GM12878 (cell line): ENCODE results near the gene CAMK2D. TPM values are rescaled to one million over a fixed set of nuclear protein-coding genes. Genes with fewer than 3 reads are reported as not detected.
A peak's percentile ranks its signal among the peaks of the same experiment; 100 is the strongest.

ENCODE experiments used
- EED ChIP-seq: sonication (generic); IDR thresholded peaks from 2 replicates; pipeline ENCODE4 v1.6.1; 2016; ENCODE audit warnings: antibody characterized with exemption, low read depth
- EP300 ChIP-seq, 2 experiments: fragments of 150-350 bp in 1 of 2; IDR thresholded peaks; 2 replicates each; pipeline ENCODE4 v1.6.1; 2011 to 2012; ENCODE audit warnings: low read depth in 2 of 2, low read length in 2 of 2, borderline replicate concordance in 1 of 2, improper control_type of control experiment in 1 of 2, inconsistent platforms in 1 of 2; ENCODE audit not compliant: control insufficient read depth in 1 of 2
- MTA2 ChIP-seq: fragments of 450-650 bp; IDR thresholded peaks from 2 replicates; pipeline ENCODE4 v1.6.1; 2016; ENCODE audit warnings: low read depth, mild to moderate bottlenecking, moderate library complexity
- PAX8 ChIP-seq: fragments of 450-650 bp; IDR thresholded peaks from 2 replicates; pipeline ENCODE4 v1.6.1; 2017; ENCODE audit warnings: mild to moderate bottlenecking, moderate library complexity
- POLR2AphosphoS2 ChIP-seq: IDR thresholded peaks from 2 replicates; pipeline ENCODE4 v1.6.1; 2011; ENCODE audit warnings: low read depth, mild to moderate bottlenecking, low read length, improper control_type of control experiment, moderate library complexity
- SUPT20H ChIP-seq: IDR thresholded peaks from 2 replicates; pipeline ENCODE4 v1.6.1; 2011; ENCODE audit warnings: low read depth, mild to moderate bottlenecking, low read length, moderate library complexity, borderline replicate concordance; ENCODE audit not compliant: control insufficient read depth
- TARDBP ChIP-seq: IDR thresholded peaks from 2 replicates; pipeline ENCODE4 v1.6.1; 2016; ENCODE audit warnings: borderline replicate concordance
- ZNF274 ChIP-seq: IDR thresholded peaks from one replicate; pipeline ENCODE4 v1.8.0; 2011; ENCODE audit not compliant: insufficient read length, insufficient read depth
- polyA plus RNA-seq, 11 experiments: library from polyadenylated mRNA; depleted of rRNA in 4 of 11; unstranded in 6 of 11; stranded (reverse) in 5 of 11; fragments of >200 nt; fragmentation: Nextera tagmentation in 4 of 11; fragmentation: Illumina TruSeq in 1 of 11; extraction: Ambion mirVana in 4 of 11; extraction: Trizol in 1 of 11; gene quantifications; 1 replicate in 1 of 11; 2 replicates in 10 of 11; pipeline versions ENCODE4 v1.2.1 to v1.2.3, GENCODE V29; 2011 to 2016; ENCODE audit warnings: inconsistent platforms in 2 of 11, missing spikeins in 2 of 11, low read depth in 1 of 11
- total RNA-seq, 4 experiments: library from RNA; depleted of rRNA in 3 of 4; stranded (reverse); fragments of >200 nt in 3 of 4; fragmentation: Illumina TruSeq in 1 of 4; extraction: Trizol in 1 of 4; gene quantifications; 2 replicates each; pipeline versions ENCODE4 v1.2.1 to v1.2.3, GENCODE V29; 2013 to 2021
- TF ChIP-seq, protein P1 (sequence below): fragments of 450-650 bp; IDR thresholded peaks from 2 replicates; pipeline ENCODE4 v1.6.1; 2017; ENCODE audit warnings: mild to moderate bottlenecking, moderate library complexity
- TF ChIP-seq, protein P2 (sequence below): IDR thresholded peaks from 2 replicates; pipeline ENCODE4 v1.6.1; 2011; ENCODE audit warnings: low read depth, low read length, improper control_type of control experiment, borderline replicate concordance
- TF ChIP-seq, protein P3 (sequence below): fragments of 450-650 bp; IDR thresholded peaks from 2 replicates; pipeline ENCODE4 v1.6.1; 2017; ENCODE audit warnings: borderline replicate concordance
- TF ChIP-seq, protein P4 (sequence below): fragments of 450-650 bp; IDR thresholded peaks from 2 replicates; pipeline ENCODE4 v1.6.1; 2017; ENCODE audit warnings: antibody characterized with exemption, mild to moderate bottlenecking, moderate library complexity
- TF ChIP-seq, protein P5 (sequence below): fragments of 450-650 bp; IDR thresholded peaks from 2 replicates; pipeline ENCODE4 v1.6.1; 2016; ENCODE audit warnings: mild to moderate bottlenecking, moderate library complexity, borderline replicate concordance

The CAMK2D gene
- total and polyA plus RNA-seq, 10 of the 15 experiments (the other 5 are each of a cell fraction or from before 2014, with no cell fraction given): 6.9 to 88.5 (median 12.9) TPM

DNA sequence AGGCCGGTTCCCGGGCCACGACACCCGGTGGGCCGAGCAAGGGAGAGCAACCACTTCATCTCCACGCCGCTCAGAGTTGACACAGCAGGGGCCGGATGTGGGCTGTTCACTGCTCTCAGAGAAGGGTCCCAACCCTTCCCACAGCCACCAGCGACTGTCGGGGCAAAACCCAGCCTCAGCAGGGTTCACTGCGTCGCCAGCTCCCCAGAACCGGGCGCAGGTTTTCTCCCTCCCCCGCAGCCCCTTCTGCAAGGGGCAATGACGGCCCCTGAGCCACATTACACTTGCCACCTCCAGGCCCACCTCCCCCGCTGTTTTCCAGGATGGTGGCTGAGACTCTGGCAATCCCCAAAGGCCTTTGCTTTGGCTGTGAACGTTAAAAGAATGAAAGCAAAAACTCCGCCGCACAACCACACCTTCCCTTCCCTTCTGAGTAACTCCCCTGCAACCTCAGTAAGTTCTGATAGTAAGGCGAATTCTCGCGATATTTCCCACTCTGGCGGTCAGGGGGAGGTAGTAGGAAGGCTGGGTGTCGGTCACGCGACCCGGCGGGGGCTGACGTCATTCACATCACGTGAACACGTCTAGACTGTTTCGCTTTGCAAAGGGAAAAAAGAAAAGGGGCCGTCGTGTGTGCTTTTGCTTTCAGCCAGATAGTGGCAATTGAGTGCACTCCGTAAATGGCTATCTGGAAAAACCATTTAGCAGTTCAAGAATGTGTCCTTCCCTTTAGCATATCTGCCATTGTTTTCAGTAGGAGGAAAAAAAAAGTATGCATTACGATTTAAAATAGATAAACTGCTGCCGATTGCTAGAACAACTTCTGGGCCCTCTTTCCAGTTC is 869 bp upstream of the CAMK2D start (continued):
- TF ChIP-seq, protein P1, sequence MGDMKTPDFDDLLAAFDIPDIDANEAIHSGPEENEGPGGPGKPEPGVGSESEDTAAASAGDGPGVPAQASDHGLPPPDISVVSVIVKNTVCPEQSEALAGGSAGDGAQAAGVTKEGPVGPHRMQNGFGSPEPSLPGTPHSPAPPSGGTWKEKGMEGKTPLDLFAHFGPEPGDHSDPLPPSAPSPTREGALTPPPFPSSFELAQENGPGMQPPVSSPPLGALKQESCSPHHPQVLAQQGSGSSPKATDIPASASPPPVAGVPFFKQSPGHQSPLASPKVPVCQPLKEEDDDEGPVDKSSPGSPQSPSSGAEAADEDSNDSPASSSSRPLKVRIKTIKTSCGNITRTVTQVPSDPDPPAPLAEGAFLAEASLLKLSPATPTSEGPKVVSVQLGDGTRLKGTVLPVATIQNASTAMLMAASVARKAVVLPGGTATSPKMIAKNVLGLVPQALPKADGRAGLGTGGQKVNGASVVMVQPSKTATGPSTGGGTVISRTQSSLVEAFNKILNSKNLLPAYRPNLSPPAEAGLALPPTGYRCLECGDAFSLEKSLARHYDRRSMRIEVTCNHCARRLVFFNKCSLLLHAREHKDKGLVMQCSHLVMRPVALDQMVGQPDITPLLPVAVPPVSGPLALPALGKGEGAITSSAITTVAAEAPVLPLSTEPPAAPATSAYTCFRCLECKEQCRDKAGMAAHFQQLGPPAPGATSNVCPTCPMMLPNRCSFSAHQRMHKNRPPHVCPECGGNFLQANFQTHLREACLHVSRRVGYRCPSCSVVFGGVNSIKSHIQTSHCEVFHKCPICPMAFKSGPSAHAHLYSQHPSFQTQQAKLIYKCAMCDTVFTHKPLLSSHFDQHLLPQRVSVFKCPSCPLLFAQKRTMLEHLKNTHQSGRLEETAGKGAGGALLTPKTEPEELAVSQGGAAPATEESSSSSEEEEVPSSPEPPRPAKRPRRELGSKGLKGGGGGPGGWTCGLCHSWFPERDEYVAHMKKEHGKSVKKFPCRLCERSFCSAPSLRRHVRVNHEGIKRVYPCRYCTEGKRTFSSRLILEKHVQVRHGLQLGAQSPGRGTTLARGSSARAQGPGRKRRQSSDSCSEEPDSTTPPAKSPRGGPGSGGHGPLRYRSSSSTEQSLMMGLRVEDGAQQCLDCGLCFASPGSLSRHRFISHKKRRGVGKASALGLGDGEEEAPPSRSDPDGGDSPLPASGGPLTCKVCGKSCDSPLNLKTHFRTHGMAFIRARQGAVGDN: peak; percentile 57
- TF ChIP-seq TARDBP: no peak
- TF ChIP-seq EP300 (IDR thresholded peaks at IDR 0.05; ENCODE audit: borderline replicate concordance in 1 of 2, control insufficient read depth in 1 of 2, low read depth in 2 of 2, low read length in 2 of 2): peak; percentile 76 to 88
- TF ChIP-seq, protein P2, sequence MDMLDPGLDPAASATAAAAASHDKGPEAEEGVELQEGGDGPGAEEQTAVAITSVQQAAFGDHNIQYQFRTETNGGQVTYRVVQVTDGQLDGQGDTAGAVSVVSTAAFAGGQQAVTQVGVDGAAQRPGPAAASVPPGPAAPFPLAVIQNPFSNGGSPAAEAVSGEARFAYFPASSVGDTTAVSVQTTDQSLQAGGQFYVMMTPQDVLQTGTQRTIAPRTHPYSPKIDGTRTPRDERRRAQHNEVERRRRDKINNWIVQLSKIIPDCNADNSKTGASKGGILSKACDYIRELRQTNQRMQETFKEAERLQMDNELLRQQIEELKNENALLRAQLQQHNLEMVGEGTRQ: peak; percentile 96
- TF ChIP-seq POLR2AphosphoS2: no peak
- TF ChIP-seq MTA2: peak; percentile 76; the same call in 1 of the 2 replicates
- TF ChIP-seq, protein P3, sequence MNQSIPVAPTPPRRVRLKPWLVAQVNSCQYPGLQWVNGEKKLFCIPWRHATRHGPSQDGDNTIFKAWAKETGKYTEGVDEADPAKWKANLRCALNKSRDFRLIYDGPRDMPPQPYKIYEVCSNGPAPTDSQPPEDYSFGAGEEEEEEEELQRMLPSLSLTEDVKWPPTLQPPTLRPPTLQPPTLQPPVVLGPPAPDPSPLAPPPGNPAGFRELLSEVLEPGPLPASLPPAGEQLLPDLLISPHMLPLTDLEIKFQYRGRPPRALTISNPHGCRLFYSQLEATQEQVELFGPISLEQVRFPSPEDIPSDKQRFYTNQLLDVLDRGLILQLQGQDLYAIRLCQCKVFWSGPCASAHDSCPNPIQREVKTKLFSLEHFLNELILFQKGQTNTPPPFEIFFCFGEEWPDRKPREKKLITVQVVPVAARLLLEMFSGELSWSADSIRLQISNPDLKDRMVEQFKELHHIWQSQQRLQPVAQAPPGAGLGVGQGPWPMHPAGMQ: peak; percentile 84; the same call in 1 of the 2 replicates
- peak; percentile 80 for TF ChIP-seq PAX8
- TF ChIP-seq SUPT20H: no peak
- TF ChIP-seq, protein P4, sequence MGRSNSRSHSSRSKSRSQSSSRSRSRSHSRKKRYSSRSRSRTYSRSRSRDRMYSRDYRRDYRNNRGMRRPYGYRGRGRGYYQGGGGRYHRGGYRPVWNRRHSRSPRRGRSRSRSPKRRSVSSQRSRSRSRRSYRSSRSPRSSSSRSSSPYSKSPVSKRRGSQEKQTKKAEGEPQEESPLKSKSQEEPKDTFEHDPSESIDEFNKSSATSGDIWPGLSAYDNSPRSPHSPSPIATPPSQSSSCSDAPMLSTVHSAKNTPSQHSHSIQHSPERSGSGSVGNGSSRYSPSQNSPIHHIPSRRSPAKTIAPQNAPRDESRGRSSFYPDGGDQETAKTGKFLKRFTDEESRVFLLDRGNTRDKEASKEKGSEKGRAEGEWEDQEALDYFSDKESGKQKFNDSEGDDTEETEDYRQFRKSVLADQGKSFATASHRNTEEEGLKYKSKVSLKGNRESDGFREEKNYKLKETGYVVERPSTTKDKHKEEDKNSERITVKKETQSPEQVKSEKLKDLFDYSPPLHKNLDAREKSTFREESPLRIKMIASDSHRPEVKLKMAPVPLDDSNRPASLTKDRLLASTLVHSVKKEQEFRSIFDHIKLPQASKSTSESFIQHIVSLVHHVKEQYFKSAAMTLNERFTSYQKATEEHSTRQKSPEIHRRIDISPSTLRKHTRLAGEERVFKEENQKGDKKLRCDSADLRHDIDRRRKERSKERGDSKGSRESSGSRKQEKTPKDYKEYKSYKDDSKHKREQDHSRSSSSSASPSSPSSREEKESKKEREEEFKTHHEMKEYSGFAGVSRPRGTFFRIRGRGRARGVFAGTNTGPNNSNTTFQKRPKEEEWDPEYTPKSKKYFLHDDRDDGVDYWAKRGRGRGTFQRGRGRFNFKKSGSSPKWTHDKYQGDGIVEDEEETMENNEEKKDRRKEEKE: no peak
- TF ChIP-seq ZNF274: no peak
- TF ChIP-seq, protein P5, sequence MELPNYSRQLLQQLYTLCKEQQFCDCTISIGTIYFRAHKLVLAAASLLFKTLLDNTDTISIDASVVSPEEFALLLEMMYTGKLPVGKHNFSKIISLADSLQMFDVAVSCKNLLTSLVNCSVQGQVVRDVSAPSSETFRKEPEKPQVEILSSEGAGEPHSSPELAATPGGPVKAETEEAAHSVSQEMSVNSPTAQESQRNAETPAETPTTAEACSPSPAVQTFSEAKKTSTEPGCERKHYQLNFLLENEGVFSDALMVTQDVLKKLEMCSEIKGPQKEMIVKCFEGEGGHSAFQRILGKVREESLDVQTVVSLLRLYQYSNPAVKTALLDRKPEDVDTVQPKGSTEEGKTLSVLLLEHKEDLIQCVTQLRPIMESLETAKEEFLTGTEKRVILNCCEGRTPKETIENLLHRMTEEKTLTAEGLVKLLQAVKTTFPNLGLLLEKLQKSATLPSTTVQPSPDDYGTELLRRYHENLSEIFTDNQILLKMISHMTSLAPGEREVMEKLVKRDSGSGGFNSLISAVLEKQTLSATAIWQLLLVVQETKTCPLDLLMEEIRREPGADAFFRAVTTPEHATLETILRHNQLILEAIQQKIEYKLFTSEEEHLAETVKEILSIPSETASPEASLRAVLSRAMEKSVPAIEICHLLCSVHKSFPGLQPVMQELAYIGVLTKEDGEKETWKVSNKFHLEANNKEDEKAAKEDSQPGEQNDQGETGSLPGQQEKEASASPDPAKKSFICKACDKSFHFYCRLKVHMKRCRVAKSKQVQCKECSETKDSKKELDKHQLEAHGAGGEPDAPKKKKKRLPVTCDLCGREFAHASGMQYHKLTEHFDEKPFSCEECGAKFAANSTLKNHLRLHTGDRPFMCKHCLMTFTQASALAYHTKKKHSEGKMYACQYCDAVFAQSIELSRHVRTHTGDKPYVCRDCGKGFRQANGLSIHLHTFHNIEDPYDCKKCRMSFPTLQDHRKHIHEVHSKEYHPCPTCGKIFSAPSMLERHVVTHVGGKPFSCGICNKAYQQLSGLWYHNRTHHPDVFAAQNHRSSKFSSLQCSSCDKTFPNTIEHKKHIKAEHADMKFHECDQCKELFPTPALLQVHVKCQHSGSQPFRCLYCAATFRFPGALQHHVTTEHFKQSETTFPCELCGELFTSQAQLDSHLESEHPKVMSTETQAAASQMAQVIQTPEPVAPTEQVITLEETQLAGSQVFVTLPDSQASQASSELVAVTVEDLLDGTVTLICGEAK: no peak
- no peak; the same call in none of the 2 replicates for TF ChIP-seq EED
